ENCODE measurements around the gene FADS1.
A peak's percentile ranks its signal among the peaks of the same experiment; 100 is the strongest.

Gene FADS1

DNA sequence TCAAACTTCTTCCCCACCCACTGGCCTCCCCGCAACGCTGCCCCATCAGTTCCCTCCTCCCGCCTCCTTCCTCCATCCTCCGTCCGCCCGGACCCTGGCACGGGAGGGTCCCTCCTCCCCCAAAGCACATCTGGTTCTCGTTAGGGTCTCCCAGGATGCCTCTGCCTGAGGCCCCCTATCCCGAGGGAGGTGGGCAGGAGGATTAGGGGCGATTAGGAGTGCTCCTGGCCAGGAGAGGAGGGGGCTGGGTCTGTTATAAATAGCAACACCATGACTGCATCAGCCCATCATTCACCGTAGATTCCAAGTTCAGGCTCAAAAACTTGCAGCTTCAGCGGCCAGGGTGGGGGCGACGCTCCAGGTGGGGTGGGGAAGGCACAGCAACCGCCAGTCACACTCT is 54.0 kb downstream of the FADS1 start:
- DNase-seq, result no peak

DNA sequence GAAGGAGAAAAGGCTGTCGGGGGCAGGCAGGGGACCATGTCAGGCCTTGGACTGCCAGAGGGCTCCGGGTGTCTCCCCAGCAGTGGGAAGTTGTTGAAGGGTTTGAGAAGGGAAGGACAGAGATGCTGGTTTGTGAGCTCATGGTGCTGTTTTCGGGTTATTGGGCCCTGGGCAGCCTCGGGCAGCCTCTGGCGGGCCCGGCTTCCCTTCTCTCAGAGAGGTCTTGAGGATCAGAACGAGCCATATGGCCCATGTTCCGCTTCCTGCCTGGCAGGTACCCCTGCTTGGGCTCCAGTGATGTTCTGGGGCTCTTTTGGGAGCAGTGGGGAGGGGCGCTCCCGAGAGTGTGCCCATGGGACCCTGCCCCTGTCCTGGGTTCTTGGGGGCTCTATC is 54.6 kb downstream of the FADS1 start:
- no peak for DNase-seq

DNA sequence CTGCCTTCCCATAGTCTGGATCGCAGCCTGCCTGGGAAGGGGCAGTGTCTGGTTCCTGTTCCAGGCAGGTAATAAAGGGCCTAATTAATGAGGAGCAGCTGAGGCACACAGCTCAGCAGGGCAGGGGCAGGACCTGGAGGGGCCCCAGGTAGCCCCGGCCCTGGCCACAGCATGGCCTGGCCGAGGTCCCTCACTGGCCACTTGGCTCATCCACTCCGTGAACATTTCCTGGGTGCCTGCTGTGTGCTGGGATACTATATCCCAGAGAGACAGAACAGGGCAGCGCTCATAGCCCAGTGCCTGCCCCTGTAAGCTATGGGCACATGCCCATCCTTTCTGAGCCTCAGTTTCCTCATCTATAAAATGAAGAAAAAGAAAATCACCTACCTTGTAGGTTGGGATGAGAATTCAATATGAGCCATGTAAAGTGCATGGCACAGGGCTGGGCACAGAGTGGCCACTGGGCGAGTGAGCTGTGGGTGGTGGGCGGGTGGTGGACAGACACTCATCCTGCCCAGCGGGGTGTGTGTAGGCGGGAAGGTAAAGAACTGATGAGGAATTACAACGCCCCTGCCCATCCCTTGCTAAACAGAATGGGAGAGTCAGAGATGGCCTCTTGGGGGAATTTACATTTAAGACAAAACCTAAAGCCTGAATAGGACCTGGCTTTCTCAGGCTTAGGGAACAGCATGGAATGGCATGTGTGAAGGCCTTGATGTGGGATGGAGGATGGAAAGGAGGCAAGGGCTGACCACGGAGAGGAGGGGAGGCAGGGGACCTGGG is 55.2 kb downstream of the FADS1 start:
- DNase-seq, result peak in 6 of 56 donors; percentile 21 to 67 (median 56)

DNA sequence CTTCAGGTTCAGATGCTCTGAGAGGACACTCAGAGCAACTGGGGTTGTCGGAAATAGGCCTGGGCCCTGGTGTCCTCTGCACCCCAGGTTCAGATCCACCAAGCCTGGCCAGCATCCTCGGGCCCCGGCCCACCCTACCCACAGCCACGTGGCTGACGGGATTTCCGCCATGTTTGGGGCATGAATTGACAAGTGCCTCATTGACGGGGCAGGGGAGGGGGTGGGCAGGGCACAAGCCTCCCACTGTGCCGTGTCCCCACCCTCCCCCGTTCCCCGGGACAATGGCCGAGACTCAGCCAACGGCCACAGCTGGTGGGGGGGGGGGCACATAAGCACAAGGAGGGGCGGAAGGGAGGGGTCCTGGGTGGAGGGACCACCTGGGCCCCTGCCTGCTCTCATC is 55.9 kb downstream of the FADS1 start:
- peak in 53 of 56 donors; percentile 47 to 94 (median 84) for DNase-seq

- DNase-seq, result peak in 26 of 56 donors; percentile 7 to 71 (median 37)
These were observed 59.5 kb downstream of the FADS1 start for GRCh38 chr11:61757213-61757862.

DNA sequence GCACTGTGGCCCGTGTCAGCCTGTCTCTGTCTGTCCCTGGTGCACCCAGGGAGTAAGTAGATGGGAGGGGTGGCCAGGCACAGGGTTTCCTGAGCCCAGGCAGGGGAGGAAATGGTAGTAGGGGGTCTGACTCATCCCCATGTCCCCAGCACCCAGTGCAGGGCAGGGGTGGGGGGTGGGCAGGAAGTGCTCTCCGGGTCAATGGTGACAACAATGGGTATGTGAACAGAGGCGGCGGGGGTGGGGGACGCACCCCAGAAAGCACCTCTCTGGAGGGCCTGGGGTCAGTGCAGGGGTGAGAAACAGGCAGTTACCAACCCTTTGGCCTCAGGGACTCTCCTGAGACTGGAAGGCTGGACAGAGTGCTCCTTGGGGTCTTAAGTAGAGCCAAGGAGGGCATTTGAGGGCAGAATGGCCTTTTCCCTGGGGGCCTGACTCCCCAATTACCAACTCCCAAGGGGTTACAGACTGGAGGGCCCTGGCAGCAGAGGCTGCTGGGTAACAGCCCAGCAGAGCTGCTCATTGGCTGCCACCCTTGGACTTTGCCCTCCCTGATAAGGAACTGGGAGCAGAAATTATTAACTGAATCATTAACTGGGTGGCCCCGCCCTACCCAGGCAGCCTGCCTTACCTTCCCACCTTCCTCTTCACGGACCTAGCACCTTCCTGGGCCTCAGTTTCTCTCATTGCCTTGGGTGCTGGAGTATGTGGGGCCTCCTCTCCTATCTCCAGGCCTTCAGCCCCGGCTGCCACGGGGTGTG is 60.2 kb downstream of the FADS1 start:
- DNase-seq, result peak in 5 of 56 donors; percentile 23 to 61 (median 46)

DNA sequence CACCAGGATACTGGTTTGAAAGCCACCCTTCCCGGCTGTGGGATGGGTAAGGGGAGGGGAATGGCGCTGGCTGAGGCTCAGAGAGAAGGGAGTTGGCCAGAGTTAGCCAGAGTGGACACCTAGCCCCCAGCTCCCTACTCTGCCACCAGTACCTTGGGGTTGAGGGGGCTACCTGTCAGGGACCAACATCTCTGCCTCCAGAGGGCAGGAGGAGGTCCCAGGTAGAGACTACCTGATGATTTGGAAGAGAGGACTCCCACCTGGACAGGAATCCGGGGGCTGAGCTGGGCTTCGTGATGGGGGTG is 60.7 kb downstream of the FADS1 start:
- no peak for DNase-seq

GRCh38 chr11:61754534-61755482 is 62.0 kb downstream of the FADS1 start:
- DNase-seq, result peak in 6 of 56 donors; percentile 11 to 47 (median 29)

DNA sequence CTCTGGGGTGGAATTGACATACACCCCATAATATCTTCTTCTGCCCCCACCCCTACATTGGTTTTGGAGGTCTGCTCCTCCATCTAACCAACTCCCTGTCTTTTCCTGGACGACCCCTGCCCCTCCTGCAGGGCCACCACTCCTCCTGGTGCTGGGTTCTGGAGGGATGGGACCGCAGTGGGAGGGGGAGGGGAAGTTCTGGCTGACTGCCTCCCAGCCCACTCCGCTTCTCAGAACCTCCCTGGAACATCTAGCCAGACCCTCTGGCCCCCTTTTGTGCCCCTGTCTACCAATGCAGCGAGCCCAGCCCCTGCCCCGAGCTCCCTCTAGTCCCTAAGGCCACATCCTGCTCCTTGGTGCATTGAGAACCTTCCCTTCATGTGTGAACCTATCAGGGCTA is 63.1 kb downstream of the FADS1 start:
- DNase-seq, result peak in 1 of 56 donors; percentile 27

DNA sequence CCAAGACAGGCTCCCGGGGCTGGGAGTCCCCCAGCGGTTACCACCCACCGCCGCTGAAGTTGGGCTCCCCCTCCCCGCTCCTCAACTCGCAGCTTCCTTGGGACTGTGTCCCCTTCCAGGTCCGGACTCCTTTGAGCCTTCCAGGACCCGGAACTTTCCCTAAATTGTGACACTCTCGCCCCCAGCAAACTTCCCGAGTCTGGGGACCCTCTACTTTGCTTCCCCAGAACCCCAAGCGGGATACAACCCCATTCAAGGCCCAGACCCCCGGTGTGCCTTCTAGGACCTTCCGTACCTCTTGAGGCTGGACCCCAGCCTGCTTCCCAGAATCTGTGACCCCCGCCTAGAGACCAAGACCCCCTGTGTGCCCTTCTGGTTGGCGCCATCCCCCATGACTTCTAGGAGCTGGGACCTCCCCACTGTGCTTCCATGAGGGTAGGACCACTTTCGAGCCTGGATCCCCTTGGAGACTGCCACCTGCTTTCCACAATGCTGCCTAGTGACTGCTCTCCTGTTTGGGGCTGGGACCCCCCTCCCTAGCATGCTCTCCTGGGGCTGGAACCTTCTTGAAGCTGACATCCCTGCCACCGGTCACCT is 63.8 kb downstream of the FADS1 start:
- peak in 1 of 56 donors; percentile 43 for DNase-seq

- DNase-seq, result peak in 42 of 56 donors; percentile 13 to 82 (median 48)
These were observed 64.5 kb downstream of the FADS1 start, which contains the start of gene MYRF for GRCh38 chr11:61752117-61752924. MYRF (plus strand) TSS chr11:61752636; CDS start chr11:61752745, 109 bp downstream.

DNA sequence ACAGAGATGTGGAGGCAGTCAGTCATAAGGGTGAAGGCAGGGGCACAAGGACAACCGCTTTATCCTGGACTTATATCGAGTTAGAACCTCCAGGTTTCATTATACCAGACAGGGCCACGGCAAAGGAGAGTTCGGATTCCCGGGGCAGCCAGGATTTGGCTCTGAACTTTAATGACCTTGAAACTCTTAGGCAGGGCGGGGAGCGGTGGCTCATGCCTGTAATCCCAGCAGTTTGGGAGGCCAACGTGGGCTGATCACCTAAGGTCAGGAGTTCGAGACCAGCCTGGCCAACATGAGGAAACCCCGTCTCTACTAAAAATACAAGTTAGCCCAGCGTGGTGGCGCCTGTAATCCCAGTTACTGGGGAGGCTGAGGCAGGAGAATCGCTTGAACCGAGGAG is 65.4 kb downstream of the FADS1 start:
- no peak for DNase-seq

GRCh38 chr11:61750631-61751273 is 66.1 kb downstream of the FADS1 start:
- DNase-seq, result no peak
